Transverse colon (tissue), 4 donors: ENCODE results near the gene PMEPA1. TPM values are rescaled to one million over a fixed set of nuclear protein-coding genes. Genes with fewer than 3 reads are reported as not detected.

ENCODE experiments used
- DNase-seq: peaks from one replicate; pipeline ENCODE4 v3.0.0-alpha.2; 2019
- H3K27ac ChIP-seq, 4 donors: fragments of 200-600 bp; sonication (generic); 2 replicates each; pipeline ENCODE4 v1.5.1; 2016 to 2018; ENCODE audit warnings: inconsistent platforms in 4 of 4
- H3K27me3 ChIP-seq: fragments of 200-600 bp; sonication (generic); 2 replicates; pipeline ENCODE4 v1.5.1; 2017; ENCODE audit warnings: inconsistent platforms
- H3K36me3 ChIP-seq, 4 donors: fragments of 200-600 bp; sonication (generic); 2 replicates each; pipeline ENCODE4 v1.5.1; 2017 to 2019; ENCODE audit warnings: inconsistent platforms in 4 of 4
- H3K4me1 ChIP-seq, 4 donors: fragments of 200-600 bp; sonication (generic); 2 replicates each; pipeline ENCODE4 v1.5.1; 2017 to 2020; ENCODE audit warnings: inconsistent platforms in 4 of 4
- H3K4me3 ChIP-seq, 4 donors: fragments of 200-600 bp; sonication (generic); 1 replicate in 1 of 4; 2 replicates in 3 of 4; pipeline versions ENCODE4 v1.5.1 to v1.6.1; 2017 to 2019; ENCODE audit warnings: inconsistent platforms in 4 of 4
- H3K9me3 ChIP-seq, 2 donors: fragments of 200-600 bp; sonication (generic); 2 replicates each; pipeline ENCODE4 v1.5.1; 2017 to 2019; ENCODE audit warnings: inconsistent platforms in 2 of 2
- EP300 ChIP-seq: sonication (generic); formaldehyde crosslinking; IDR thresholded peaks from one replicate; pipeline ENCODE4 v1.6.1; 2017; ENCODE audit warnings: antibody characterized with exemption, low read depth
- POLR2A ChIP-seq: fragments of 450-650 bp; IDR thresholded peaks from one replicate; pipeline ENCODE4 v1.6.1; 2016; ENCODE audit warnings: antibody characterized with exemption, mild to moderate bottlenecking, moderate library complexity
- POLR2AphosphoS5 ChIP-seq, 3 donors: sonication (generic); formaldehyde crosslinking; IDR thresholded peaks; one replicate each; pipeline ENCODE4 v1.6.1; 2016; ENCODE audit warnings: antibody characterized with exemption in 3 of 3
- WGBS, 2 donors: methylation state at CpG; one replicate each; pipeline ENCODE4 v1.1.5; 2018; ENCODE audit warnings: low coverage in 1 of 2; 5-methylcytosine and 5-hydroxymethylcytosine counted together
- in situ Hi-C, 4 donors: fragments of 200-750 bp; cut with MboI; loops; one replicate each; pipeline versions ENCODE4 v1.15.0 to v1.15.1; 2017; ENCODE audit warnings: low sequenced_read_pairs in 3 of 4, low pct_ligation_motif_present in 1 of 4, low pct_unique_long_range_greater_than_20kb in 1 of 4
- intact Hi-C: fragments of 100-400 bp; cut with DNase I; formaldehyde crosslinking; loops from one replicate; pipeline ENCODE4 v1.15.1; 2023; ENCODE audit warnings: low total_unique reads
- total RNA-seq, 4 donors: library from RNA; depleted of rRNA; stranded (reverse); fragments of >200 nt; gene quantifications; one replicate each; pipeline ENCODE4 v1.1.0, GENCODE V29; 2016
- TF ChIP-seq, protein P1 (sequence below), 5 experiments: fragments of 200-600 bp in 3 of 5; fragments of 450-650 bp in 2 of 5; sonication (generic) in 3 of 5; IDR thresholded peaks; 1 replicate in 2 of 5; 2 replicates in 3 of 5; pipeline ENCODE4 v1.5.1; 2016 to 2017; ENCODE audit warnings: antibody characterized with exemption in 5 of 5, inconsistent platforms in 3 of 5, mild to moderate bottlenecking in 2 of 5, moderate library complexity in 1 of 5

PMEPA1 gene
- total RNA-seq, 4 donors from 2014 or later, result 6.4 to 10.8 (median 8.4) TPM

- Histone ChIP-seq H3K4me3 (no peak overlapping the region), H3K27ac (no peak overlapping the region), H3K9me3 (no peaks in the 10 kb centered on the region), H3K27me3 (no peaks in the 10 kb centered on the region), H3K4me1 (peaks cover 0 to under 1% (median 0%) of the 10 kb centered on the region in 4 donors), H3K36me3 (no peaks in the 10 kb centered on the region)
- TF ChIP-seq, protein P1, sequence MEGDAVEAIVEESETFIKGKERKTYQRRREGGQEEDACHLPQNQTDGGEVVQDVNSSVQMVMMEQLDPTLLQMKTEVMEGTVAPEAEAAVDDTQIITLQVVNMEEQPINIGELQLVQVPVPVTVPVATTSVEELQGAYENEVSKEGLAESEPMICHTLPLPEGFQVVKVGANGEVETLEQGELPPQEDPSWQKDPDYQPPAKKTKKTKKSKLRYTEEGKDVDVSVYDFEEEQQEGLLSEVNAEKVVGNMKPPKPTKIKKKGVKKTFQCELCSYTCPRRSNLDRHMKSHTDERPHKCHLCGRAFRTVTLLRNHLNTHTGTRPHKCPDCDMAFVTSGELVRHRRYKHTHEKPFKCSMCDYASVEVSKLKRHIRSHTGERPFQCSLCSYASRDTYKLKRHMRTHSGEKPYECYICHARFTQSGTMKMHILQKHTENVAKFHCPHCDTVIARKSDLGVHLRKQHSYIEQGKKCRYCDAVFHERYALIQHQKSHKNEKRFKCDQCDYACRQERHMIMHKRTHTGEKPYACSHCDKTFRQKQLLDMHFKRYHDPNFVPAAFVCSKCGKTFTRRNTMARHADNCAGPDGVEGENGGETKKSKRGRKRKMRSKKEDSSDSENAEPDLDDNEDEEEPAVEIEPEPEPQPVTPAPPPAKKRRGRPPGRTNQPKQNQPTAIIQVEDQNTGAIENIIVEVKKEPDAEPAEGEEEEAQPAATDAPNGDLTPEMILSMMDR (IDR thresholded peaks at IDR 0.05), result no peak
- TF ChIP-seq POLR2A (no peak), POLR2AphosphoS5 (IDR thresholded peaks at IDR 0.05) (no peak), EP300 (no peak)
- intact Hi-C loops (no loop called here), in situ Hi-C loops (no loop called here)
- 78 to 86% methylated on average over 4 to 11 of the region's 11 CpGs for WGBS, 2 donors
- DNase-seq, result no peak
Measured at GRCh38 chr20:57742507-57743181, 32.8 kb upstream of the PMEPA1 start.

- no peak overlapping the region for H3K4me3 ChIP-seq
- no peaks in the 10 kb centered on the region for H3K9me3 ChIP-seq
- no peaks in the 10 kb centered on the region for H3K36me3 ChIP-seq
- TF ChIP-seq, protein P1 (IDR thresholded peaks at IDR 0.05), result no peak
- TF ChIP-seq EP300, result no peak
- intact Hi-C loops, result no loop called here
- in situ Hi-C loops, result no loop called here
- no peak overlapping the region for H3K27ac ChIP-seq
- WGBS, 2 donors, result 20 to 22% methylated on average over 1 to 2 of the region's 2 CpGs
- H3K4me1 ChIP-seq, result no peaks in the 10 kb centered on the region
- DNase-seq, result peak; percentile 37
- no peaks in the 10 kb centered on the region for H3K27me3 ChIP-seq
Measured at GRCh38 chr20:57738484-57738883, 28.7 kb upstream of the PMEPA1 start.

DNA sequence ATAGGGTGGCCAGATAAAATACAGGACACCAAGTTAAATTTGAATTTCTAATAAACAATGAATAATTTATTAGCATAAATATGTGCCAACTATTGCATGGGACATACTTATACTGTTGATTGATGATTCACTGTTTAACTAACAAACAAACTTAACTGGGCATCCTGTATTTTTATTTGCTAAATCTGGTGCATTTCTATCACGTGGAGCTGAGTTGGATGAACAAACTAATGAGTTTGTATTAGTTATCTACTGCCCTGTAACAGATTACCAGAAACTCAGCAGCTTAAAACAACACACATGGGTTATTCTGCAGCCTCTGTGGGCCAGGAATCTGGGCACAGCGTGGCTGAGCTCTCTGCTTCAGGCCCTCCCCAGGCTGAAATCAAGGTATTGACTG, 28.2 kb upstream of the PMEPA1 start:
- no peak for DNase-seq
- in situ Hi-C loops (no loop called here), intact Hi-C loops (no loop called here)
- TF ChIP-seq EP300 (no peak), POLR2AphosphoS5 (IDR thresholded peaks at IDR 0.05) (no peak), POLR2A (no peak)
- TF ChIP-seq, protein P1 (IDR thresholded peaks at IDR 0.05), result no peak
- WGBS, 2 donors, result 53 to 80% methylated on average over 1 to 2 of the region's 2 CpGs
- H3K9me3 ChIP-seq, result no peaks in the 10 kb centered on the region
- H3K36me3 ChIP-seq, result no peaks in the 10 kb centered on the region
- H3K4me1 ChIP-seq, result no peaks in the 10 kb centered on the region
- no peaks in the 10 kb centered on the region for H3K27me3 ChIP-seq
- no peak overlapping the region for H3K27ac ChIP-seq
- no peak overlapping the region for H3K4me3 ChIP-seq

- Histone ChIP-seq H3K4me3 (no peak overlapping the region), H3K27me3 (no peaks in the 10 kb centered on the region), H3K9me3 (no peaks in the 10 kb centered on the region), H3K27ac (peak overlapping the region in 1 of 4 donors; percentile 30), H3K36me3 (no peaks in the 10 kb centered on the region), H3K4me1 (no peaks in the 10 kb centered on the region)
- in situ Hi-C loops, result no loop called here
- WGBS, 2 donors, result 76 to 84% methylated on average over 4 of the region's 4 CpGs
- DNase-seq, result no peak
- intact Hi-C loops, result no loop called here
- TF ChIP-seq POLR2AphosphoS5 (IDR thresholded peaks at IDR 0.05) (no peak), POLR2A (no peak), EP300 (no peak)
- TF ChIP-seq, protein P1 (IDR thresholded peaks at IDR 0.05), result no peak
Measured at GRCh38 chr20:57737349-57737748, 27.5 kb upstream of the PMEPA1 start.
